DMS 273 (cell line): ENCODE data around the gene ATXN1.
"Not testable (repeated sequence)": the region's sequence is repeated elsewhere in the genome, so short reads cannot be mapped to it uniquely, and the experiment has no call there.

Experiments used
- DNase-seq: peaks from one replicate; lab custom pipeline; 2025; ENCODE audit not compliant: unreplicated experiment; lab: John Stamatoyannopoulos, UW

The ATXN1 gene

GRCh38 chr6:16656451-16656850, 104.8 kb downstream of the ATXN1 start:
- no peak for DNase-seq

- DNase-seq = no peak
Observed at GRCh38 chr6:16654701-16655100, 106.6 kb downstream of the ATXN1 start.

GRCh38 chr6:16653226-16653625, 108.0 kb downstream of the ATXN1 start:
- no peak for DNase-seq

DNA sequence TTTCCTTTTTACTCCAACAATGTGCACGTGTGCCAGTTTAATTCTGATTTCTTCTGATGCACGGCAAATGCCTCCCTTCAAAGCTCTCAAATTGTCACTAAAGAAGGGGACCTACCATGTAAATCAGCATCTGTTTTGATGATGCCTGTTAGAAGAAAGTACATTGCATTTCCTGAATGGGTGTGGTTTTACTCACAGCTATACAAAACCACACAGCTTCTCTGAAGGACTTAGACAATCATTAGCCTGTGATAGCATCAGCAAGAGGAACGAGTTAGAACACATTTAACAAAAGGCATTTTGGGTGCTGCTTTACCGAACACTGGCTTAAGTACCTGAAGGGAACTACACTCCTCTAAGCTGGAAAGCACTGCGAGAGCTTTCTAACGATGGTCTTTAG, 109.4 kb downstream of the ATXN1 start:
- DNase-seq = no peak

DNA sequence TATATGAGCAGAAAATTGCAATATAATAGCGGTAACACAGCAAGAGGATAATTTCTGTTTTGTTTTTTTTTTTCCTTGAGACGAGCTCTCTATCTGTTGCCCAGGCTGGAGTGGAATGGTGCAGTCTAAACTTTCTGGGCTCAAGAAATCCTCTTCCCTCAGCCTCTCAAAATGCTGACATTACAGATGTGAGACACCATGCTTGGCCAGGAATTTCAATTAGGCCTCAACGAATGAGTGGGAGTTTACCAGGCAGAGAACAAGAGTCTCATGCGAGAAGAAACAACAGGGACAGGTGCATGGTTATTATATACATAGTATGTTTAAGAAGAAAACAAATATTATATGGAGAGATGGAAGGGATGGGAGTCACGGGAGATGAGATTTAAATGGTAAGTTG, 111.4 kb downstream of the ATXN1 start:
- DNase-seq = no peak

- no peak for DNase-seq
Observed at GRCh38 chr6:16649241-16649640, 112.0 kb downstream of the ATXN1 start.

GRCh38 chr6:16648003-16648402, 113.3 kb downstream of the ATXN1 start:
- no peak for DNase-seq

DNA sequence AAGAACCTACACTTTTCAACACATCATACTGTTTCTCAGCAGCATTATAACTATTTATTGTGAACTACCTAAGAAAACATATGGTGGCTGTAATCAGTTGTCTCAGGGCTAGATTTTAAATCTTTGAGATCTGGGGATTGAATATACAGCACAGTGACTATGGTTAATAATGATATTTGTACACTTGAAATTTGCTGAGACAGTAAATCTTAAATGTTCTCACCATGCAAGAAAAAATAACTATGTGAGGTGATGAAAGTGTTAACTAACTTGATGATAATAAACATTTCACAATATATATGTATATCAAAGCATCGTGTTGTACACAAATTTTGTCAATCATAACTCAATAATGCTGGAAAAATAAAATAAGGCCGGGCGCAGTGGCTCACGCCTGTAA, 113.8 kb downstream of the ATXN1 start:
- DNase-seq = no peak

GRCh38 chr6:16644540-16645250, 116.6 kb downstream of the ATXN1 start:
- DNase-seq = no peak

DNA sequence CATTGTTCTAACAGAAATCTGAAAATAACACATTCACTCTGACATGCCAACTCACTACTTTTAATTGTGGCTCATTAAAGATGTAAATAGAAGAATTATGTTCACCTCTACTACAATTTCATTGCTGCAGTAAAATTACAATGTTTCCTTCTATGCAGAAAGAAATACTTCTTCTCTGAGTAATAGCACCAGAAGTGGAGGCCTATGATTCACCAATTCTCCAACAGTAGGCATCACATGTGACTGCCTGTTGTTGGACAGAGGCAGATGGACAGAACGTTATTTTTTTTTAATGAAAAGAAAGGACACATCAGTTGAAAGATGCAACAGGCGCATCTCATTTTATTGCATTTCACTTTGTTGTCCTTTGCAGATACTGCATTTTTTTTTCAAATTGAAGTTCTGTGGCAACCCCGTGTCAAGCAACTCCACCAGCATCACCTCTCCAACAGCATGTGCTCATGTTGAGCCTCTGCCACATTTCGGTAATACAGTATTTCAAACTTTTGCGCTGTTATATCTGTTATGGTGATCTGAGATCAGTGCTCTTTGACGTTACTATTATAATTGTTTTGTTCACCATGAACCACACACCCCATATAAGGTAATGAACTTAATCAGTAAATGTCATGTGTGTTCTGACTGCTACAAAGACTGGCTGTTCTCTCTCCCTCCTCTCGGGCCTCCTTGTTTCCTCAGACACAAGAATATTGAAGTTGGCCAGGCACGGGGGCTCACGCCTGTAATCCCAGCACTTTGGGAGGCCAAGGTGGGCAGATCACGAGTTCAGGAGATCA, 121.4 kb downstream of the ATXN1 start:
- DNase-seq = no peak

GRCh38 chr6:16637635-16638034, 123.6 kb downstream of the ATXN1 start:
- no peak for DNase-seq

- DNase-seq = no peak
Observed at GRCh38 chr6:16635810-16636602, 125.3 kb downstream of the ATXN1 start.

DNA sequence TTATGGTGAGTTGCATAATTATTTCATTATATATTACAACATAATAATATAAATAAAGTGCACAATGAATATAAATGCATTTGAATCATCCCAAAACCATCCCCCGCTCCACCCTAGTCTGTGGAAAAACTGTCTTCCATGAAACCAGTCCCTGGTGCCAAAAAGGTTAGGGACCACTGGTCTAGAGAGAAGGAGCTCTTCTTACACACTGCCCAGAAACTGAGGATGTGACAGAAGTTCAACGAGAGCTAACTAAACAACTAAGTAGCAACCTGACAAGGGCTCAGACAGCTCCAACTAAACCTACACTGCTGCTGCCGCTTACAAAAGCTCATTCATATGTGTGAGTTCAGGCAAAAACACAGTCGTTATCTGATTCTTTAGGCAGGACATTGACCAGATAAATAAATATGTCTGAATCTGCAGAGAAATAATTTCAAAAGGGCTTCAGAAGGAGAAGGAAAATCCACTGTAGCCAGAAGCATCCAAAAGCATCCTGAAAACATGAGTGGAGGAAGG, 125.9 kb downstream of the ATXN1 start:
- no peak for DNase-seq

GRCh38 chr6:16634855-16635254, 126.4 kb downstream of the ATXN1 start:
- no peak for DNase-seq

- no peak for DNase-seq
Observed at GRCh38 chr6:16633961-16634360, 127.3 kb downstream of the ATXN1 start.

- DNase-seq = no peak
Observed at GRCh38 chr6:16633465-16633864, 127.8 kb downstream of the ATXN1 start.

- no peak for DNase-seq
Observed at GRCh38 chr6:16632101-16632500, 129.2 kb downstream of the ATXN1 start.

GRCh38 chr6:16630026-16630643, 131.1 kb downstream of the ATXN1 start:
- DNase-seq = no peak

DNA sequence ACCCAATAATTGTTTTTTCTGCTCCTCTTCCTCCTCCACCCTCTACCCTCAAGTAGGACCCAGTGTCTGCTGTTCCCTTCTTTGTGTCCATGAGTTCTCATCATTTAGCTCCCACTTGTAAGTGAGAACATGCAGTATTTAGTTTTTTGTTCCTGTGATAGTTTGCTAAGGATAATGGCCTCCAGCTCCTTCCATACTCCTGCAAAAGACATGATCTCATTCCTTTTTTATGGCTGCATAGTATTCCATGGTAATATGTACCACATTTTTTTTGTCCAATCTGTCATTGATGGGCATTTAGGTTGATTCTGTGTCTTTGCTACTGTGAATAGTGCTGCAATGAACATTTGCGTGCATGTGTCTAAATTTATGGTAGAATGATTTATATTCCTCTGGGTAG, 132.7 kb downstream of the ATXN1 start:
- DNase-seq = not testable (repeated sequence)

- no peak for DNase-seq
Observed at GRCh38 chr6:16626650-16627049, 134.6 kb downstream of the ATXN1 start.
